Mesenchymal stem cell (in vitro differentiated cells and primary cell): Measurements from ENCODE around the gene PALD1.

Experiments used
- DNase-seq: peaks from one replicate; pipeline ENCODE4 v3.0.0-alpha.2; 2013
- H2AFZ ChIP-seq: one replicate; pipeline ENCODE4 v1.6.1; 2013; ENCODE audit warnings: low read depth, mild to moderate bottlenecking, control low read depth, inconsistent platforms, low read length, moderate library complexity
- H2AK5ac ChIP-seq: 2 replicates; pipeline ENCODE4 v1.6.1; 2013; ENCODE audit warnings: low read length, moderate library complexity, mild to moderate bottlenecking, inconsistent platforms; ENCODE audit not compliant: severe bottlenecking
- H2BK120ac ChIP-seq: one replicate; pipeline ENCODE4 v1.6.1; 2013; ENCODE audit warnings: low read depth, mild to moderate bottlenecking, inconsistent platforms, low read length, moderate library complexity
- H2BK12ac ChIP-seq, 2 experiments: one replicate each; pipeline ENCODE4 v1.6.1; 2013; ENCODE audit warnings: inconsistent platforms in 2 of 2, low read length in 2 of 2, mild to moderate bottlenecking in 2 of 2, moderate library complexity in 2 of 2, control low read depth in 1 of 2
- H2BK15ac ChIP-seq: one replicate; pipeline ENCODE4 v1.6.1; 2013; ENCODE audit warnings: mild to moderate bottlenecking, low read depth, inconsistent platforms; ENCODE audit not compliant: poor library complexity, severe bottlenecking
- H2BK5ac ChIP-seq: 2 replicates; pipeline ENCODE4 v1.6.1; 2013; ENCODE audit warnings: low read depth, mild to moderate bottlenecking, low read length, control low read depth, inconsistent platforms; ENCODE audit not compliant: poor library complexity, severe bottlenecking
- H3K14ac ChIP-seq, 2 experiments: one replicate each; pipeline ENCODE4 v1.6.1; 2013; ENCODE audit warnings: inconsistent platforms in 2 of 2, low read length in 2 of 2, control low read depth in 1 of 2, mild to moderate bottlenecking in 1 of 2, moderate library complexity in 1 of 2
- H3K18ac ChIP-seq, 2 experiments: one replicate each; pipeline ENCODE4 v1.6.1; 2013; ENCODE audit warnings: inconsistent platforms in 2 of 2, low read length in 2 of 2, control low read depth in 1 of 2, low read depth in 1 of 2, mild to moderate bottlenecking in 1 of 2
- H3K23ac ChIP-seq, 2 experiments: one replicate each; pipeline ENCODE4 v1.6.1; 2013; ENCODE audit warnings: inconsistent platforms in 2 of 2, low read length in 2 of 2, mild to moderate bottlenecking in 2 of 2, moderate library complexity in 2 of 2, control low read depth in 1 of 2
- H3K27ac ChIP-seq: 2 replicates; pipeline ENCODE4 v1.5.1; 2013; ENCODE audit warnings: mild to moderate bottlenecking, moderate library complexity, low read length, control low read depth, inconsistent platforms; ENCODE audit not compliant: poor library complexity, severe bottlenecking
- H3K27me3 ChIP-seq, 2 experiments: 2 replicates each; pipeline versions ENCODE4 v1.6.1 to v1.7.0; 2013; ENCODE audit warnings: low read length in 2 of 2, mild to moderate bottlenecking in 2 of 2, moderate library complexity in 2 of 2, control low read depth in 1 of 2, inconsistent platforms in 1 of 2; ENCODE audit not compliant: control insufficient read depth in 1 of 2, insufficient read depth in 1 of 2
- H3K36me3 ChIP-seq, 2 experiments: 2 replicates each; pipeline versions ENCODE4 v1.6.1 to v1.7.0; 2013; ENCODE audit warnings: low read length in 2 of 2, control low read depth in 1 of 2, inconsistent platforms in 1 of 2, low read depth in 1 of 2, mild to moderate bottlenecking in 1 of 2; ENCODE audit not compliant: insufficient read depth in 2 of 2, control insufficient read depth in 1 of 2
- H3K4ac ChIP-seq, 2 experiments: one replicate each; pipeline ENCODE4 v1.6.1; 2013; ENCODE audit warnings: inconsistent platforms in 2 of 2, low read length in 2 of 2, mild to moderate bottlenecking in 2 of 2, moderate library complexity in 2 of 2, control low read depth in 1 of 2, low read depth in 1 of 2
- H3K4me1 ChIP-seq: 2 replicates; pipeline ENCODE4 v1.6.1; 2013; ENCODE audit warnings: low read depth, low read length, control low read depth; ENCODE audit not compliant: control insufficient read depth, insufficient read depth
- H3K4me2 ChIP-seq: 2 replicates; pipeline ENCODE4 v1.6.1; 2013; ENCODE audit warnings: low read length, mild to moderate bottlenecking, inconsistent platforms; ENCODE audit not compliant: poor library complexity, severe bottlenecking
- H3K4me3 ChIP-seq, 2 experiments: 2 replicates each; pipeline versions ENCODE4 v1.5.1 to v1.7.0; 2013; ENCODE audit warnings: low read length in 2 of 2, mild to moderate bottlenecking in 2 of 2, control low read depth in 1 of 2, low read depth in 1 of 2; ENCODE audit not compliant: insufficient read depth in 1 of 2
- H3K79me1 ChIP-seq: replicated peaks from 2 replicates; pipeline ENCODE4 v1.6.1; 2013; ENCODE audit warnings: mild to moderate bottlenecking, control low read depth, low read length, inconsistent platforms; ENCODE audit not compliant: poor library complexity, severe bottlenecking
- H3K9ac ChIP-seq: 2 replicates; pipeline ENCODE4 v1.7.0; 2013; ENCODE audit warnings: mild to moderate bottlenecking, low read length, moderate library complexity
- H3K9me3 ChIP-seq: 2 replicates; pipeline ENCODE4 v1.7.0; 2013; ENCODE audit warnings: mild to moderate bottlenecking, low read length; ENCODE audit not compliant: control insufficient read depth
- H4K8ac ChIP-seq: one replicate; pipeline ENCODE4 v1.6.1; 2013; ENCODE audit warnings: inconsistent platforms, mild to moderate bottlenecking, low read length, moderate library complexity
- H4K91ac ChIP-seq: one replicate; pipeline ENCODE4 v1.6.1; 2013; ENCODE audit warnings: mild to moderate bottlenecking, low read length, inconsistent platforms
- WGBS: methylation state at CpG from one replicate; pipeline ENCODE4 v1.1.7; 2013; ENCODE audit warnings: mixed read lengths; 5-methylcytosine and 5-hydroxymethylcytosine counted together

The PALD1 gene

GRCh38 chr10:70575874-70576802 lies 97.6 kb downstream of the PALD1 start:
- WGBS, result 68% methylated on average over 12 of the region's 12 CpGs

GRCh38 chr10:70576803-70577517 lies 98.4 kb downstream of the PALD1 start:
- Histone ChIP-seq H2BK12ac (no peak overlapping the region), H3K4me2 (no peak overlapping the region), H3K36me3 (no peaks in the 10 kb centered on the region), H2BK5ac (no peak overlapping the region), H3K27ac (peak overlapping the region; percentile 21), H3K14ac (no peak overlapping the region), H2BK120ac (no peak overlapping the region), H3K4me1 (peaks cover 13% of the 10 kb centered on the region), H3K4me3 (peak overlapping the region in 1 of 2 experiments; percentile 45), H2AFZ (no peak overlapping the region), H4K8ac (no peak overlapping the region), H3K4ac (no peak overlapping the region), H3K79me1 (no peaks in the 10 kb centered on the region), H3K9me3 (no peaks in the 10 kb centered on the region), H3K9ac (peak overlapping the region; percentile 27), H3K18ac (no peak overlapping the region), H3K27me3 (no peaks in the 10 kb centered on the region), H4K91ac (no peak overlapping the region), H3K23ac (no peak overlapping the region), H2AK5ac (peak overlapping the region; percentile 66), H2BK15ac (no peak overlapping the region)
- no peak for DNase-seq
- WGBS, result 90% methylated on average over 2 of the region's 2 CpGs

More at GRCh38 chr10:70575874-70576802, 97.6 kb downstream of the PALD1 start:
- no peaks in the 10 kb centered on the region for H3K36me3 ChIP-seq
- H3K23ac ChIP-seq, result no peak overlapping the region
- DNase-seq, result peak; percentile 34
- no peaks in the 10 kb centered on the region for H3K79me1 ChIP-seq
- no peak overlapping the region for H3K4me2 ChIP-seq
- H2BK120ac ChIP-seq, result no peak overlapping the region
- no peak overlapping the region for H2AFZ ChIP-seq
- no peak overlapping the region for H3K4ac ChIP-seq
- H2BK15ac ChIP-seq, result no peak overlapping the region
- peaks cover 13% of the 10 kb centered on the region for H3K4me1 ChIP-seq
- H3K18ac ChIP-seq, result no peak overlapping the region
- H3K27ac ChIP-seq, result peak overlapping the region; percentile 28
- H3K9ac ChIP-seq, result peak overlapping the region; percentile 27
- H4K91ac ChIP-seq, result no peak overlapping the region
- peak overlapping the region; percentile 66 for H2AK5ac ChIP-seq
- H3K9me3 ChIP-seq, result no peaks in the 10 kb centered on the region
- no peaks in the 10 kb centered on the region for H3K27me3 ChIP-seq
- H2BK12ac ChIP-seq, result no peak overlapping the region
- H3K14ac ChIP-seq, result no peak overlapping the region
- peak overlapping the region in 1 of 2 experiments; percentile 45 for H3K4me3 ChIP-seq
- peak overlapping the region; percentile 60 for H2BK5ac ChIP-seq
- H4K8ac ChIP-seq, result no peak overlapping the region

- Histone ChIP-seq H3K9ac (no peak overlapping the region), H2BK120ac (no peak overlapping the region), H2BK5ac (no peak overlapping the region), H3K27ac (peak overlapping the region; percentile 69), H4K8ac (no peak overlapping the region), H3K18ac (no peak overlapping the region), H3K9me3 (no peaks in the 10 kb centered on the region), H3K79me1 (no peaks in the 10 kb centered on the region), H4K91ac (no peak overlapping the region), H2BK12ac (no peak overlapping the region), H2AK5ac (no peak overlapping the region), H3K14ac (no peak overlapping the region), H3K23ac (no peak overlapping the region), H3K27me3 (no peaks in the 10 kb centered on the region), H2AFZ (no peak overlapping the region), H3K4me3 (no peak overlapping the region), H2BK15ac (no peak overlapping the region), H3K4me2 (no peak overlapping the region), H3K4me1 (peaks cover 12% of the 10 kb centered on the region), H3K36me3 (no peaks in the 10 kb centered on the region), H3K4ac (no peak overlapping the region)
- WGBS, result 63% methylated on average over 5 of the region's 7 CpGs
- DNase-seq, result peak; percentile 48
Observed at GRCh38 chr10:70578371-70578947, 99.9 kb downstream of the PALD1 start.
